Ascending aorta (tissue), 2 donors: ENCODE results near the gene ENTPD5. TPM values are rescaled to one million over a fixed set of nuclear protein-coding genes. Genes with fewer than 3 reads are reported as not detected.
A peak's percentile ranks its signal among the peaks of the same experiment; 100 is the strongest.

Experiments used
- DNase-seq, 2 donors: peaks; one replicate each; pipeline ENCODE4 v3.0.0-alpha.2; 2019; ENCODE audit warnings: low spot score in 2 of 2
- H3K27ac ChIP-seq, 2 donors: fragments of 200-600 bp; sonication (generic); one replicate each; pipeline ENCODE4 v1.5.1; 2016 to 2017; ENCODE audit warnings: mild to moderate bottlenecking in 1 of 2
- H3K27me3 ChIP-seq: fragments of 200-600 bp; sonication (generic); one replicate; pipeline ENCODE4 v1.5.1; 2017
- H3K36me3 ChIP-seq, 2 donors: fragments of 200-600 bp; sonication (generic); one replicate each; pipeline ENCODE4 v1.5.1; 2016
- H3K4me1 ChIP-seq, 2 donors: fragments of 200-600 bp; sonication (generic); one replicate each; pipeline ENCODE4 v1.5.1; 2016 to 2017; ENCODE audit warnings: mild to moderate bottlenecking in 1 of 2
- H3K4me3 ChIP-seq, 2 donors: fragments of 200-600 bp; sonication (generic); one replicate each; pipeline ENCODE4 v1.5.1; 2016 to 2017; ENCODE audit warnings: mild to moderate bottlenecking in 1 of 2
- H3K9me3 ChIP-seq, 2 donors: fragments of 200-600 bp; sonication (generic); one replicate each; pipeline ENCODE4 v1.5.1; 2016
- CTCF ChIP-seq, 3 experiments: fragments of 200-600 bp in 2 of 3; fragments of 450-650 bp in 1 of 3; sonication (generic) in 2 of 3; IDR thresholded peaks; one replicate each; pipeline ENCODE4 v1.5.1; 2016 to 2019; ENCODE audit warnings: antibody characterized with exemption in 3 of 3, mild to moderate bottlenecking in 1 of 3, moderate library complexity in 1 of 3
- intact Hi-C: fragments of 100-400 bp; cut with DNase I; formaldehyde crosslinking; loops from one replicate; pipeline ENCODE4 v1.15.1; 2023
- total RNA-seq: library from RNA; depleted of rRNA; stranded (reverse); fragments of >200 nt; gene quantifications from one replicate; pipeline ENCODE4 v1.1.0, GENCODE V29; 2016

The ENTPD5 gene
- total RNA-seq: 2.6 TPM

GRCh38 chr14:74018586-74019407 lies at the start of gene ENTPD5, which contains the start of gene BBOF1:
Gene ENTPD5, minus strand, starts transcription at chr14:74019288. Its CDS starts 31,186 bp downstream, at chr14:73988102.
Gene BBOF1, plus strand, starts transcription at chr14:74019349. Its CDS starts 130 bp downstream, at chr14:74019479.
- H3K4me3 ChIP-seq: peak within 1 kb of the TSS; percentile 82 to 97
- H3K36me3 ChIP-seq: no peaks in the 10 kb centered on the region
- peak; percentile 31 to 92 for DNase-seq
- H3K4me1 ChIP-seq: peaks cover 2 to 7% of the 10 kb centered on the region in 2 donors
- peak within 1 kb of the TSS; percentile 95 to 99 for H3K27ac ChIP-seq
- no peaks in the 10 kb centered on the region for H3K9me3 ChIP-seq
- no peak for TF ChIP-seq CTCF (IDR thresholded peaks at IDR 0.05)
- H3K27me3 ChIP-seq: no peaks in the 10 kb centered on the region
- intact Hi-C loops: loop anchor here (1.0 to 10.0 kb wide), 4 partner anchors 66 to 304 kb away; partner anchors contain the start of genes ALDH6A1, COQ6, FAM161B and LIN52

- Histone ChIP-seq H3K9me3 (no peaks in the 10 kb centered on the region), H3K27me3 (no peaks in the 10 kb centered on the region), H3K36me3 (peaks cover 79 to 93% of the 10 kb centered on the region in 2 donors), H3K4me3 (no peak overlapping the region), H3K27ac (no peak overlapping the region), H3K4me1 (no peaks in the 10 kb centered on the region)
- DNase-seq: no peak
- intact Hi-C loops: no loop called here
- no peak for TF ChIP-seq CTCF (IDR thresholded peaks at IDR 0.05)
Measured at GRCh38 chr14:74065746-74066575, 46.9 kb upstream of the ENTPD5 start.

GRCh38 chr14:74064883-74065282 lies 45.8 kb upstream of the ENTPD5 start:
- Histone ChIP-seq H3K4me1 (no peaks in the 10 kb centered on the region), H3K9me3 (no peaks in the 10 kb centered on the region), H3K27ac (no peak overlapping the region), H3K36me3 (peaks cover 74 to 93% of the 10 kb centered on the region in 2 donors), H3K27me3 (no peaks in the 10 kb centered on the region), H3K4me3 (no peak overlapping the region)
- intact Hi-C loops: no loop called here
- no peak for DNase-seq
- no peak for TF ChIP-seq CTCF (IDR thresholded peaks at IDR 0.05)

GRCh38 chr14:74064426-74064825 lies 45.3 kb upstream of the ENTPD5 start:
- Histone ChIP-seq H3K4me1 (no peaks in the 10 kb centered on the region), H3K36me3 (peaks cover 76 to 94% of the 10 kb centered on the region in 2 donors), H3K27ac (no peak overlapping the region), H3K4me3 (no peak overlapping the region), H3K27me3 (no peaks in the 10 kb centered on the region), H3K9me3 (no peaks in the 10 kb centered on the region)
- intact Hi-C loops: no loop called here
- no peak for DNase-seq
- TF ChIP-seq CTCF (IDR thresholded peaks at IDR 0.05): no peak

- Histone ChIP-seq H3K36me3 (peaks cover 68 to 95% of the 10 kb centered on the region in 2 donors), H3K27me3 (no peaks in the 10 kb centered on the region), H3K9me3 (no peaks in the 10 kb centered on the region), H3K4me1 (no peaks in the 10 kb centered on the region), H3K4me3 (no peak overlapping the region), H3K27ac (no peak overlapping the region)
- TF ChIP-seq CTCF (IDR thresholded peaks at IDR 0.05): no peak
- DNase-seq: no peak
- intact Hi-C loops: no loop called here
Measured at GRCh38 chr14:74062809-74063150, 43.7 kb upstream of the ENTPD5 start.
